Measurements from ENCODE around the gene ATIC.

- no peak for TF ChIP-seq POLR2AphosphoS5 (IDR thresholded peaks at IDR 0.05)
- TF ChIP-seq CTCF (IDR thresholded peaks at IDR 0.05): no peak
These were observed 74.7 kb downstream of the ATIC start for GRCh38 chr2:215386566-215386965.
